PFSK-1 (cell line): ENCODE results near the gene RAB7A.

Experiments
- FOXP2 ChIP-seq: optimal IDR thresholded peaks from 2 replicates; pipeline ENCODE3; 2011; ENCODE audit warnings: borderline replicate concordance, control low read depth, inconsistent platforms; ENCODE audit not compliant: insufficient read depth; ENCODE audit errors: extremely low read length, extremely low read depth
- POLR2AphosphoS5 ChIP-seq: IDR thresholded peaks from 2 replicates; pipeline ENCODE4 v1.6.1; 2012; ENCODE audit warnings: low read depth, mild to moderate bottlenecking, control low read depth, low read length, moderate library complexity
- SIN3A ChIP-seq: IDR thresholded peaks from 2 replicates; pipeline ENCODE4 v1.6.1; 2012; ENCODE audit warnings: mild to moderate bottlenecking, low read length, moderate library complexity, borderline replicate concordance; ENCODE audit not compliant: insufficient read depth
- TAF1 ChIP-seq: IDR thresholded peaks from 2 replicates; pipeline ENCODE4 v1.6.1; 2012; ENCODE audit warnings: low read length, control low read depth, borderline replicate concordance; ENCODE audit not compliant: insufficient read depth
- TF ChIP-seq, protein P1 (sequence below), 2 experiments: IDR thresholded peaks; 2 replicates each; pipeline versions ENCODE4 v1.6.1 to v1.8.0; 2011 to 2012; ENCODE audit warnings: low read depth in 2 of 2, low read length in 2 of 2, control low read depth in 1 of 2, inconsistent platforms in 1 of 2, mild to moderate bottlenecking in 1 of 2, moderate library complexity in 1 of 2; ENCODE audit not compliant: insufficient read depth in 1 of 2

RAB7A gene

DNA sequence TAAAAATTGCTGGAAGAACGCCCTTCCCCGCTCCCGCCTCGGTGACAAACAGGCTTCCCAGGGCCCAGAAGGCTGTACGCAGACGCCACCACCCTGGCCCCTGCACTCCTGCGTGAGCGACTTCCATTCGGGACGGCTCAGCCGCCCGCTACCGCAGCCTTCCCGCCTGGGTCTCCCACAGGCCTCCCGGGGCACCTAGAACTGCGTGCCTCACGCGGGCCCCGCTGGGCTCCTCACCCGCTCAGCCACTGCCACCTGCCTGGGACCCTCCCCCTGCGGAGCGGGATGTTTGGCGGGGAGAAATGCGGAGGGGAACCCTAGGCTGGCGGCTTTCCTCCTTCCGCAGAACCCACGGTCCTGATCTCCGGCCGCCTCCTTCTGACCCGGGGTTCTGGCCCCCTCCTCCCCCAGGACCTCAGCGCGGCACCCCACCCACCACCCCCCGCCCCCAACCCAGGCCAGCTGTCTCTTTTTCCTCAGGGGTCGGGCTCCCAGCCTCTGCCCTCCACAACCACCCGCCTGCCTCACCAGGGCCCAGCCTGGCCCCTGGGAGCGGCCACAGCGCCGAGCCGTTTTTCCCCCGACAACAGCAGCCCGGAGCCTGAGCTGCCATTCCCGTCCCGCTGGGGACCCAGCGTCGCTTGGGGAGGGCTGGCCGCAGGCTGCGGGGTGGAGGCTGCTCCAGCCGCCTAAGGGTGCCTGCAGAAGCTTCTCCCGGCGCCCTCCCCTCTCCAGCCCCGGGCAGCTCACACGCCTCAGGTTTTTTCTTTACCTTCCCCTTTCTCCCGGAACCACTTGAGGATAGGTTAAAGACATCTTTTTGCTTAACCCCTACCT, 27.6 kb upstream of the RAB7A start:
- no peak for TF ChIP-seq FOXP2
- TF ChIP-seq POLR2AphosphoS5: no peak
- TF ChIP-seq TAF1: no peak
- no peak for TF ChIP-seq SIN3A
- TF ChIP-seq, protein P1, sequence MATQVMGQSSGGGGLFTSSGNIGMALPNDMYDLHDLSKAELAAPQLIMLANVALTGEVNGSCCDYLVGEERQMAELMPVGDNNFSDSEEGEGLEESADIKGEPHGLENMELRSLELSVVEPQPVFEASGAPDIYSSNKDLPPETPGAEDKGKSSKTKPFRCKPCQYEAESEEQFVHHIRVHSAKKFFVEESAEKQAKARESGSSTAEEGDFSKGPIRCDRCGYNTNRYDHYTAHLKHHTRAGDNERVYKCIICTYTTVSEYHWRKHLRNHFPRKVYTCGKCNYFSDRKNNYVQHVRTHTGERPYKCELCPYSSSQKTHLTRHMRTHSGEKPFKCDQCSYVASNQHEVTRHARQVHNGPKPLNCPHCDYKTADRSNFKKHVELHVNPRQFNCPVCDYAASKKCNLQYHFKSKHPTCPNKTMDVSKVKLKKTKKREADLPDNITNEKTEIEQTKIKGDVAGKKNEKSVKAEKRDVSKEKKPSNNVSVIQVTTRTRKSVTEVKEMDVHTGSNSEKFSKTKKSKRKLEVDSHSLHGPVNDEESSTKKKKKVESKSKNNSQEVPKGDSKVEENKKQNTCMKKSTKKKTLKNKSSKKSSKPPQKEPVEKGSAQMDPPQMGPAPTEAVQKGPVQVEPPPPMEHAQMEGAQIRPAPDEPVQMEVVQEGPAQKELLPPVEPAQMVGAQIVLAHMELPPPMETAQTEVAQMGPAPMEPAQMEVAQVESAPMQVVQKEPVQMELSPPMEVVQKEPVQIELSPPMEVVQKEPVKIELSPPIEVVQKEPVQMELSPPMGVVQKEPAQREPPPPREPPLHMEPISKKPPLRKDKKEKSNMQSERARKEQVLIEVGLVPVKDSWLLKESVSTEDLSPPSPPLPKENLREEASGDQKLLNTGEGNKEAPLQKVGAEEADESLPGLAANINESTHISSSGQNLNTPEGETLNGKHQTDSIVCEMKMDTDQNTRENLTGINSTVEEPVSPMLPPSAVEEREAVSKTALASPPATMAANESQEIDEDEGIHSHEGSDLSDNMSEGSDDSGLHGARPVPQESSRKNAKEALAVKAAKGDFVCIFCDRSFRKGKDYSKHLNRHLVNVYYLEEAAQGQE (IDR thresholded peaks at IDR 0.05; ENCODE audit: insufficient read depth in 1 of 2, low read depth in 2 of 2, low read length in 2 of 2): no peak

DNA sequence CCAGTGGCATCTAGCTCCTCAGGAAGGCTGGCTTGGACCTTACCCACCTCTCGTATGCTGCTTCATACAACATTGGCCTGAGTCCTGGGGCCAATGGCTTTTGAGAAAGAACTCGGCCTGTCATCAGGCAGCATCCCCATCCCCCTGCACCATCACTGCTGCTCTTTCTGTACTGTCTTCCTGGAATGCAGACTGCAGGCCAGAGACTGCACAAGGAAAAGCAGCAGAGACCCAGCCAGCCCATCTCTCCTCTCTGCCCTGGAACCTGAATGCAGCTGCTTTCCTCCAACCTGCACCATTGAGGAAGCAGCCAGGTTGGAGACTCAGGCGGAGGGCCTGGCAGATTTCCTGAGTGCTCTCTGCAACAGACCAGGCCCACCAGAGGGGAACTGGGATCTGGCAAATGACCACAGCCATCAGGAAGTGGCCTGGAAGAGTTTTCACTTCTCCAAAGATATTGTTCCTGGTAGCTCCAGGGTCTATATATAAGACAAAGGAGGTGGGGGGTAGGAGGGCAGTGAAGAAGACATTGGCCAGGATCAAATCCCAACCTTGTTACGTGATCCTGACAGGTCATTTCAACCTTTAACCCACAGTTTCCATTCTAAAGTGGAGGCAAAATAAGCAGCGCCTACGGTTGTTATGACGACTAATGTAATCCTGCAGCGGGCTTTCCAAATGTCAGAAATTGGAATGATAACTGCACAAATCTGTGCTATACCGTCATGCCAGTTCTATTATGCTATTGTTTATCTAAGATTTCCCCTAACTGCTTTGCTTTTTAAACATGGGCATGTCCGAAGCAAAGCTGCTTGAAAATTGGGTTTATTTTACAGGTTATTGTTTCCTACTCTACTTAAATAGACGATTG, 24.4 kb upstream of the RAB7A start:
- TF ChIP-seq TAF1: no peak
- TF ChIP-seq SIN3A: no peak
- TF ChIP-seq FOXP2: no peak
- TF ChIP-seq, protein P1 (IDR thresholded peaks at IDR 0.05; ENCODE audit: insufficient read depth in 1 of 2, low read depth in 2 of 2, low read length in 2 of 2): no peak
- TF ChIP-seq POLR2AphosphoS5: no peak

DNA sequence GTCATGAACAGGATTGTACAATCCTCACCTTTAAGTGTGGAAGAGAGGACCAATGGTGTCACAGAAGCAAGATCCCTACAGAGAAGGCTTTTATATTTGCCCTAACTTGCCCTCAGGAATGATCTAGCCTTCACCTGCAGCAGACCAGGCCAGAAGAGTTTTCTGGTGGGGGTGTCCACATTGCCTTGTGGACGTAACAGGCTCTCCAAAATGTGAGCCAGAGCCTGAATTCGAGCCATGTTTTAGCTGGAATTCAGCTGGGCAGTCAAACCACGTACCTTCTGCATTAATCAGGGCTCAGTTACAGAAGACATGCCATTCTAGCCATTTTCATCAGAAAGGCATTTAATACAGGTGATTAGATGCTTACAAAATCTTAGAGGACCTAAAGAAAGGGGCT, 23.6 kb upstream of the RAB7A start:
- no peak for TF ChIP-seq POLR2AphosphoS5
- no peak for TF ChIP-seq SIN3A
- TF ChIP-seq, protein P1 (IDR thresholded peaks at IDR 0.05; ENCODE audit: insufficient read depth in 1 of 2, low read depth in 2 of 2, low read length in 2 of 2): no peak
- TF ChIP-seq TAF1: no peak
- TF ChIP-seq FOXP2: no peak

DNA sequence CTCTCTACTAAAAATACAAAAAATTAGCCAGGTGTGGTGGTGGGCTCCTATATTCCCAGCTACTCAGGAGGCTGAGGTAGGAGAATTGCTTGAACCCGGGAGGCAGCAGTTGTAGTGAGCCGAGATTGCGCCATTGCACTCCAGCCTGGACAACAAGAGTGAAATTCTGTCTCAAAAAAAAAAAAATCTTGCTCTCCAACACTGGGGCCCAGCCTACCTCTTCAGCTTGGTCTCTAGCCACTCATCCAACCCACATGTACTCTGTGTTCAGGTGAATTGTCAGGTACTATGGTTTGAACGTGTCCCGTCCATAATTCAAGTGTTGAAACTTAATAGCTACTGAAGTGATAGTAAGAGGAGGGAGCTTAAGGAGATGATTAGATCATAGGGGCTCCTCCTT, 22.4 kb upstream of the RAB7A start:
- TF ChIP-seq, protein P1 (IDR thresholded peaks at IDR 0.05; ENCODE audit: insufficient read depth in 1 of 2, low read depth in 2 of 2, low read length in 2 of 2): no peak
- TF ChIP-seq TAF1 (no peak), SIN3A (no peak)
